HCT116 (cell line): Measurements from ENCODE around the gene RIN1. TPM values are rescaled to one million over a fixed set of nuclear protein-coding genes. Genes with fewer than 3 reads are reported as not detected.

Source experiments
- ATAC-seq: fragments of 200-7000 bp; cut with Tn5 transposase; 2 replicates; pipeline ENCODE4 v1.9.1; 2020; ENCODE audit warnings: mild to moderate bottlenecking, moderate library complexity
- BruUV-seq: library from RNA; stranded (reverse); fragments of 400-500 nt; replicated peaks from 2 replicates; lab custom pipeline; 2021; lab: Mats Ljungman, UMichigan
- CTCF ChIA-PET: fragments of 300-600 bp; sonication (Branson Sonifier 250); formaldehyde crosslinking; loops from one replicate; lab custom pipeline; 2021; ENCODE audit warnings: antibody characterized with exemption; lab: Charles Lee
- POLR2A ChIA-PET: fragments of 300-600, 350-600 bp; sonication (Branson Sonifier 250); formaldehyde crosslinking; loops from one replicate; lab custom pipeline; 2021; ENCODE audit warnings: antibody characterized with exemption; lab: Charles Lee
- RAD21 ChIA-PET, 2 experiments: fragments of 300-600 bp; sonication (Branson Sonifier 250); formaldehyde crosslinking; loops; one replicate each; lab custom pipeline; 2023; ENCODE audit warnings: low total read pairs in 2 of 2; ENCODE audit not compliant: uncharacterized antibody in 2 of 2, unreplicated experiment in 2 of 2, low non-redundant PET in 1 of 2; lab: Charles Lee
- DNase-seq: peaks from one replicate; pipeline ENCODE4 v3.0.0-alpha.2; 2010; ENCODE audit warnings: low read depth, low spot score
- H2AFZ ChIP-seq: fragments of 200-600 bp; shearing (Covaris generic), sonication (generic); 2 replicates; pipeline ENCODE4 v1.6.1; 2017; ENCODE audit warnings: low read depth, mixed run types, mixed read lengths, antibody characterized with exemption, low read length; ENCODE audit not compliant: poor library complexity, severe bottlenecking
- H3K27ac ChIP-seq: 2 replicates; pipeline ENCODE4 v1.5.1; 2012; ENCODE audit warnings: low read depth, low read length
- H3K27me3 ChIP-seq: fragments of 200-600 bp; sonication (generic); 2 replicates; pipeline ENCODE4 v1.6.1; 2016; ENCODE audit warnings: mixed run types, low read length, mixed read lengths; ENCODE audit not compliant: insufficient read depth
- H3K36me3 ChIP-seq, 2 experiments: fragments of 200-500 bp in 1 of 2; fragments of 200-600 bp in 1 of 2; sonication (Bioruptor generic) in 1 of 2; sonication (generic) in 1 of 2; 2 replicates each; pipeline versions ENCODE4 v1.5.1 to v1.6.1; 2014 to 2016; ENCODE audit warnings: low read length in 2 of 2, inconsistent platforms in 1 of 2, mixed read lengths in 1 of 2, mixed run types in 1 of 2; ENCODE audit not compliant: insufficient read depth in 2 of 2, control insufficient read depth in 1 of 2
- H3K4me1 ChIP-seq, 2 experiments: fragments of 200-600 bp in 1 of 2; sonication (generic) in 1 of 2; 2 replicates each; pipeline versions ENCODE4 v1.5.1 to v1.6.1; 2012 to 2017; ENCODE audit warnings: low read length in 2 of 2, inconsistent platforms in 1 of 2, mild to moderate bottlenecking in 1 of 2, mixed read lengths in 1 of 2, mixed run types in 1 of 2, moderate library complexity in 1 of 2; ENCODE audit not compliant: insufficient read depth in 2 of 2, control insufficient read depth in 1 of 2
- H3K4me2 ChIP-seq: fragments of 200-600 bp; sonication (generic); 2 replicates; pipeline ENCODE4 v1.6.1; 2017; ENCODE audit warnings: mixed run types, low read length, mixed read lengths
- H3K4me3 ChIP-seq, 2 experiments: fragments of 200-600 bp in 1 of 2; sonication (generic) in 1 of 2; replicated peaks in 1 of 2; 2 replicates each; pipeline ENCODE4 v1.5.1; 2011 to 2016; ENCODE audit warnings: low read length in 2 of 2, control low read depth in 1 of 2, low read depth in 1 of 2, mild to moderate bottlenecking in 1 of 2, mixed read lengths in 1 of 2, mixed run types in 1 of 2
- H3K79me2 ChIP-seq: fragments of 200-600 bp; sonication (generic); 2 replicates; pipeline ENCODE4 v1.6.1; 2017; ENCODE audit warnings: mild to moderate bottlenecking, mixed run types, low read length, moderate library complexity, mixed read lengths; ENCODE audit not compliant: insufficient read depth
- H3K9ac ChIP-seq: fragments of 200-600 bp; sonication (generic); 2 replicates; pipeline ENCODE4 v1.6.1; 2016; ENCODE audit warnings: low read length, mixed read lengths
- H3K9me2 ChIP-seq: fragments of 200-600 bp; sonication (generic), shearing (Covaris generic); 2 replicates; pipeline ENCODE4 v1.6.1; 2017; ENCODE audit warnings: mixed run types, mild to moderate bottlenecking, moderate library complexity; ENCODE audit not compliant: insufficient read depth
- H3K9me3 ChIP-seq, 2 experiments: fragments of 200-500 bp in 1 of 2; fragments of 200-600 bp in 1 of 2; sonication (Bioruptor generic) in 1 of 2; sonication (generic) in 1 of 2; 2 replicates each; pipeline ENCODE4 v1.6.1; 2014 to 2017; ENCODE audit warnings: low read length in 2 of 2, mixed read lengths in 2 of 2, inconsistent platforms in 1 of 2, low read depth in 1 of 2, mild to moderate bottlenecking in 1 of 2, mixed run types in 1 of 2, moderate library complexity in 1 of 2; ENCODE audit not compliant: control insufficient read depth in 1 of 2, insufficient read depth in 1 of 2
- H4K20me1 ChIP-seq: fragments of 200-600 bp; sonication (generic), shearing (Covaris generic); 2 replicates; pipeline ENCODE4 v1.6.1; 2017; ENCODE audit warnings: mixed run types, mild to moderate bottlenecking, moderate library complexity; ENCODE audit not compliant: insufficient read depth
- EZH2phosphoT487 ChIP-seq: fragments of 200-600 bp; IDR thresholded peaks from 2 replicates; pipeline ENCODE4 v1.6.1; 2018; ENCODE audit warnings: antibody characterized with exemption, borderline replicate concordance
- JUND ChIP-seq: IDR thresholded peaks from 2 replicates; pipeline ENCODE4 v1.6.1; 2012
- POLR2AphosphoS5 ChIP-seq: IDR thresholded peaks from 2 replicates; pipeline ENCODE4 v1.6.1; 2011; ENCODE audit warnings: mild to moderate bottlenecking, low read depth, low read length, moderate library complexity
- intact Hi-C: fragments of 100-400 bp; cut with micrococcal nuclease; formaldehyde crosslinking; loops from 2 replicates; pipeline ENCODE4 v1.10.0; 2022
- total RNA-seq: library from RNA; stranded (reverse); gene quantifications from one replicate; pipeline ENCODE4 v1.2.1, GENCODE V29; 2021; ENCODE audit not compliant: unreplicated experiment
- TF ChIP-seq, protein P1 (sequence below): IDR thresholded peaks from 2 replicates; pipeline ENCODE4 v1.6.1; 2011; ENCODE audit warnings: mild to moderate bottlenecking, low read length, moderate library complexity; ENCODE audit not compliant: insufficient replicate concordance; ENCODE audit errors: extremely low read depth

Gene RIN1
- total RNA-seq, 1 experiment from 2014 or later: 38.7 TPM

DNA sequence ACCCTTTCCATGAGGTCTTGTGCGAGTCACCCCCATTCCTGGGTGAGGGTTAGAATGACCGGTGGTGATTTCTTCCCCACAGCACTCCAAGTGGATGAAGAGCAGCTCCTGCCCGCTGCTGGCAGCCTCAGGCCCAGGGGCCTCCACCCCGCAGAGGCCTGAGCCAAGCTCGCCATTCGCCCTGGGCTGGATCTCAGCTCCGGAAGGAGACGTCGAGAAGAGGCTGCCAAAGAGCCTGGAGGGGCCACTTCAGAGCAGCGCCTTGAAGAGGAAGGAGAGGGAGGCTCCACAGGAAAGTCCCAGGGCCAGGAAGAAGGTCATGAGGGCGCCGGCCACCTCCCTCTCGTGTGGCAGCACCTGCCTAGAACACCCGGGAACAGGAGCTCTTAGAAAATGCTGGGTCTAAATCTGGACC is 27.0 kb upstream of the RIN1 start:
- ChIA-PET CTCF (interaction anchor here (0.8 to 2.8 kb wide), 7 partner anchors 9 to 315 kb away, joined by 3 to 23 read pairs (median 7); partner anchors contain the start of gene SLC29A2), POLR2A (no interaction called here), RAD21 (no interaction called here)
- H3K4me3 ChIP-seq: no peak overlapping the region
- no TSS peak for BruUV-seq
- H3K4me1 ChIP-seq: peaks cover 0 to 7% of the 10 kb centered on the region in 2 experiments; a peak in 1 of 4 replicates
- peaks cover 8% of the 10 kb centered on the region; the same call in 1 of the 2 replicates for H3K79me2 ChIP-seq
- no peaks in the 10 kb centered on the region for H3K27me3 ChIP-seq
- H3K9me2 ChIP-seq: no peaks in the 10 kb centered on the region
- TF ChIP-seq JUND: 0 out of 2 replicates have a peak, but pooled peaks have one; percentile 13
- TF ChIP-seq, protein P1, sequence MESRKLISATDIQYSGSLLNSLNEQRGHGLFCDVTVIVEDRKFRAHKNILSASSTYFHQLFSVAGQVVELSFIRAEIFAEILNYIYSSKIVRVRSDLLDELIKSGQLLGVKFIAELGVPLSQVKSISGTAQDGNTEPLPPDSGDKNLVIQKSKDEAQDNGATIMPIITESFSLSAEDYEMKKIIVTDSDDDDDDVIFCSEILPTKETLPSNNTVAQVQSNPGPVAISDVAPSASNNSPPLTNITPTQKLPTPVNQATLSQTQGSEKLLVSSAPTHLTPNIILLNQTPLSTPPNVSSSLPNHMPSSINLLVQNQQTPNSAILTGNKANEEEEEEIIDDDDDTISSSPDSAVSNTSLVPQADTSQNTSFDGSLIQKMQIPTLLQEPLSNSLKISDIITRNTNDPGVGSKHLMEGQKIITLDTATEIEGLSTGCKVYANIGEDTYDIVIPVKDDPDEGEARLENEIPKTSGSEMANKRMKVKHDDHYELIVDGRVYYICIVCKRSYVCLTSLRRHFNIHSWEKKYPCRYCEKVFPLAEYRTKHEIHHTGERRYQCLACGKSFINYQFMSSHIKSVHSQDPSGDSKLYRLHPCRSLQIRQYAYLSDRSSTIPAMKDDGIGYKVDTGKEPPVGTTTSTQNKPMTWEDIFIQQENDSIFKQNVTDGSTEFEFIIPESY: no peak
- no peaks in the 10 kb centered on the region for H4K20me1 ChIP-seq
- peaks cover 23 to 37% of the 10 kb centered on the region in 2 experiments; a peak in 3 of 4 replicates for H3K36me3 ChIP-seq
- H3K9me3 ChIP-seq: no peaks in the 10 kb centered on the region
- H3K27ac ChIP-seq: no peak overlapping the region; the same call in 1 of the 2 replicates
- no peak overlapping the region for H2AFZ ChIP-seq
- ATAC-seq (no peak), DNase-seq (no peak)
- intact Hi-C loops: no loop called here
- no peak overlapping the region for H3K4me2 ChIP-seq
- no peak overlapping the region for H3K9ac ChIP-seq

DNA sequence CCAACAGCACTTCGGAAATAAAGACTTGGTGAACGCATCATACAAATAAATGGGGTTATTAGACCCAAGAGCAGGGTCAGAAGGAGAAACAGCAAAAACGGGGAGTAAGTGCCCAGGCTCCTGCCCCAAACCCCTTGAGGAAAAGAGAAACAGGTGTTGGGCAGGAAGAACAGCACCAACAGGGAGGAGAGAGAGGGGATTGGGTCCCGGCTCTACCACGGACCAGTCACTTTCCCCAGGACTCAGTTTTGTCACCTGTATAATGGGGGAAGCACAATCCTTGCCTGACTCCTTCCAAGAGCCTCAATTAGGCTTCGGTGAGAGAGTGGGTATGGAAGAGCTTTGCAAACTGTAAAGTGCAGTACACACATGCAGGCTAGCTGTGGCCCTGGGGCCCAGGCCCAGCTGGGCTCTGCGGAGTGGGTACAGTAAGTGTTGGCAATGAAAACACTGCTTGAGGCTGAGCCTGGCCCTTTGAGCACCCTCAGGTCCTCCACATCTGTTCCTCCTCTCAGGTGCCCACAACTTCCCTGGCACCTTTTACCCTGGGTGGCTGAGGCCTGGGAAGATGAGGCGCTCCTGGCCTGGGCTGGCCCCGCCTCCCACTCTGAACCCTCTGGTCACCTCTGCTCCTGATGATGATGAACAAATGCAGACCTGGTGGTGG is 26.4 kb upstream of the RIN1 start:
- BruUV-seq: no TSS peak
- Histone ChIP-seq H3K4me1 (peaks cover 0 to 7% of the 10 kb centered on the region in 2 experiments; a peak in 1 of 4 replicates), H4K20me1 (no peaks in the 10 kb centered on the region), H3K9me2 (no peaks in the 10 kb centered on the region), H3K9ac (no peak overlapping the region), H3K36me3 (peaks cover 18 to 31% of the 10 kb centered on the region in 2 experiments; a peak in 3 of 4 replicates), H3K79me2 (peaks cover 3% of the 10 kb centered on the region; the same call in 1 of the 2 replicates)
- intact Hi-C loops: no loop called here
- RAD21 ChIA-PET: no interaction called here
- TF ChIP-seq EZH2phosphoT487 (no peak), POLR2AphosphoS5 (peak; percentile 44)
- TF ChIP-seq, all 23 proteins: peak for 1
- H3K9me3 ChIP-seq: no peaks in the 10 kb centered on the region
- ATAC-seq: no peak
- no peak overlapping the region for H3K4me2 ChIP-seq
- H3K4me3 ChIP-seq: no peak overlapping the region
- CTCF ChIA-PET: interaction anchor here (0.8 to 2.8 kb wide), 6 partner anchors 9 to 59 kb away, joined by 3 to 23 read pairs (median 8); partner anchors contain the start of gene SLC29A2
- H3K27me3 ChIP-seq: no peaks in the 10 kb centered on the region
- H2AFZ ChIP-seq: no peak overlapping the region
- no peak overlapping the region for H3K27ac ChIP-seq
- POLR2A ChIA-PET: no interaction called here
- no peak for DNase-seq
